Measurements from ENCODE around the gene DGKA. TPM values are rescaled to one million over a fixed set of nuclear protein-coding genes. Genes with fewer than 3 reads are reported as not detected.
A peak's percentile ranks its signal among the peaks of the same experiment; 100 is the strongest.

The DGKA gene
- 100 to 1,000 TPM in 1 of 2 donors, 10 to 100 TPM in 1; 74.9 to 161 TPM for total RNA-seq

- Histone ChIP-seq H3K9me3 (no peaks in the 10 kb centered on the region), H3K27me3 (replicated peaks; ENCODE audit: insufficient read depth) (no peaks in the 10 kb centered on the region), H3K27ac (peak within 1 kb of the TSS; percentile 94 to 97), H3K4me1 (replicated peaks) (peaks cover 4% of the 10 kb centered on the region), H3K36me3 (no peaks in the 10 kb centered on the region), H3K4me3 (peak within 1 kb of the TSS; percentile 69 to 73)
- intact Hi-C loops (cut with DNase I), result no loop called here
- WGBS, result 47% methylated on average over 3 of the region's 3 CpGs
- TF ChIP-seq CTCF (IDR thresholded peaks at IDR 0.05) (peak; percentile 17 to 65 (median 42)), POLR2A (IDR thresholded peaks at IDR 0.05) (no peak), POLR2AphosphoS5 (IDR thresholded peaks at IDR 0.05) (peak; percentile 47)
- DNase-seq (ENCODE audit: low spot score), result peak; percentile 26
Measured at GRCh38 chr12:55930771-55931316, at the start of gene DGKA. DGKA (plus strand) TSS chr12:55931162; CDS start chr12:55936504, 5,342 bp downstream.

DNA sequence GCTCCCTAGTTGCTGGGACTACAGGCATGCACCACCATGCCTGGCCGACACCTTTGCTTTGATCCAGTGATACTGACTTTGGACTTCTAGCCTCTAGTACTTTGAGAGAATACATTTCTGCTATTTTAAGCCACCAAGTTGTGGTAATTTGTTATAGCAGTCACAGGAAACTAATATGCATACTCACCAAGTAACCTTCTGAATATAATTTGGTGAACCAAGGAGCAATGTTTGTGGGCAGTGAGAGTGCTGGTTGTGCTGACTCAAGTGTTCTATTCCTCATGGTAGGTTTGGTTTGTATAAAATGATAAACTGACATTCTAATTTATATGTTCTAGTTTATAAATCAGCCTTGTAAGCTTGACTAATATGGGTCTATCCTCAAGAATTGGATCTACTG lies 45.8 kb upstream of the DGKA start:
- Histone ChIP-seq H3K4me1 (replicated peaks) (no peaks in the 10 kb centered on the region), H3K27ac (no peak overlapping the region), H3K4me3 (no peak overlapping the region), H3K36me3 (no peaks in the 10 kb centered on the region), H3K9me3 (no peaks in the 10 kb centered on the region), H3K27me3 (replicated peaks; ENCODE audit: insufficient read depth) (no peaks in the 10 kb centered on the region)
- DNase-seq (ENCODE audit: low spot score), result no peak
- TF ChIP-seq POLR2A (IDR thresholded peaks at IDR 0.05) (no peak), POLR2AphosphoS5 (IDR thresholded peaks at IDR 0.05) (no peak), CTCF (IDR thresholded peaks at IDR 0.05) (no peak)
- intact Hi-C loops (cut with DNase I), result no loop called here
- WGBS, result 94% methylated on average over 1 of the region's 1 CpG

DNA sequence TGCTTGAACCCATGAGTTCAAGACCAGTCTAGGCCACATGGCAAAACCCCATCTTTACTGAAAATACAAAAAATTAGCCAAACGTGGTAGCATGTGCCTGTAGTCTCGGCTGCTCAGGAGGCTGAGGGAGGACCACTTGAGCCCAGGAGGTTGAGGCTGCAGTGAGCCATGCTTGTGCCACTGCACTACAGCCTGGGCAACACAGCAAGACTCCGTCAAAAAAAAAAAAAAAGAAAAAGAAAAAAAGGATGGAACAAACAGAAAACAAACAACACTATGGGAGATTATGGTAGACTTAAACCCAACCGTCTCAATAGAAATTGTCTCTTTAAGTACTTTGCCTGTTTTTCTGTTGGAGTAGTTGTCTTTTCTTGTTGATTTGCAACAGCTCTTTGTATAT lies 39.7 kb upstream of the DGKA start:
- no peaks in the 10 kb centered on the region for H3K36me3 ChIP-seq
- no peaks in the 10 kb centered on the region for H3K4me1 ChIP-seq (replicated peaks)
- no peak for TF ChIP-seq CTCF (IDR thresholded peaks at IDR 0.05)
- TF ChIP-seq POLR2A (IDR thresholded peaks at IDR 0.05), result no peak
- no peak for TF ChIP-seq POLR2AphosphoS5 (IDR thresholded peaks at IDR 0.05)
- H3K9me3 ChIP-seq, result no peaks in the 10 kb centered on the region
- no peaks in the 10 kb centered on the region for H3K27me3 ChIP-seq (replicated peaks; ENCODE audit: insufficient read depth)
- intact Hi-C loops (cut with DNase I), result no loop called here
- DNase-seq (ENCODE audit: low spot score), result no peak
- no peak overlapping the region for H3K27ac ChIP-seq
- H3K4me3 ChIP-seq, result no peak overlapping the region
- WGBS, result 93% methylated on average over 4 of the region's 4 CpGs

DNA sequence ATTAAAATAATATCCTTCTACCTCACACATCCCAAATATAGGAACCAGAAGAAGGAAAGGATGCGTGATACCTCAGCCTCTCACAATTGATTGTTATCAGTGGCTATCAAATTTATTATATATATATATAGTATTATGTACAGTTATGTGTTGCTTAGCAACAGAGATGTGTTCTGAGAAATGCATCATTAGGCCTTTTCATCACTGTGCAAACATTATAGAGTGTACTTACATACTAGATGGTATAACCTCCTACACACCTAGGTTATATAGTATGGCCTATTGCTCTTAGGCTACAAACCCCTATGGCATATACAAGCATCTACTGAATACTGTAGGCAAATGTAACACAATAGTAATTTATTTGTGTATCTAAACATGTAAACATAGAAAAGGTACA lies 37.2 kb upstream of the DGKA start:
- no peaks in the 10 kb centered on the region for H3K4me1 ChIP-seq (replicated peaks)
- H3K36me3 ChIP-seq, result no peaks in the 10 kb centered on the region
- no peak overlapping the region for H3K4me3 ChIP-seq
- TF ChIP-seq POLR2A (IDR thresholded peaks at IDR 0.05) (no peak), POLR2AphosphoS5 (IDR thresholded peaks at IDR 0.05) (no peak), CTCF (IDR thresholded peaks at IDR 0.05) (no peak)
- 88% methylated on average over 1 of the region's 1 CpG for WGBS
- H3K27ac ChIP-seq, result no peak overlapping the region
- DNase-seq (ENCODE audit: low spot score), result no peak
- intact Hi-C loops (cut with DNase I), result no loop called here
- no peaks in the 10 kb centered on the region for H3K27me3 ChIP-seq (replicated peaks; ENCODE audit: insufficient read depth)
- no peaks in the 10 kb centered on the region for H3K9me3 ChIP-seq

GRCh38 chr12:55899082-55899481 lies 31.9 kb upstream of the DGKA start:
- Histone ChIP-seq H3K4me3 (no peak overlapping the region), H3K4me1 (replicated peaks) (no peaks in the 10 kb centered on the region), H3K9me3 (no peaks in the 10 kb centered on the region), H3K27ac (no peak overlapping the region), H3K27me3 (replicated peaks; ENCODE audit: insufficient read depth) (no peaks in the 10 kb centered on the region), H3K36me3 (no peaks in the 10 kb centered on the region)
- 82% methylated on average over 2 of the region's 2 CpGs for WGBS
- intact Hi-C loops (cut with DNase I), result no loop called here
- no peak for DNase-seq (ENCODE audit: low spot score)
- TF ChIP-seq POLR2AphosphoS5 (IDR thresholded peaks at IDR 0.05) (no peak), CTCF (IDR thresholded peaks at IDR 0.05) (no peak), POLR2A (IDR thresholded peaks at IDR 0.05) (no peak)

Data from prostate gland (tissue), 2 donors.